Epithelial cell of esophagus (primary cell): ENCODE results near the gene PRUNE2.

Experiments
- DNase-seq: peaks from one replicate; pipeline ENCODE4 v3.0.0; 2010; ENCODE audit warnings: low read depth
- H3K4me3 ChIP-seq: 2 replicates; pipeline ENCODE4 v1.5.1; 2011; ENCODE audit warnings: mild to moderate bottlenecking, low read length, control low read depth
- TF ChIP-seq, protein P1 (sequence below): IDR thresholded peaks from 2 replicates; pipeline ENCODE4 v1.5.1; 2011; ENCODE audit warnings: low read depth, mild to moderate bottlenecking, low read length, control low read depth, inconsistent platforms; ENCODE audit not compliant: insufficient read depth; ENCODE audit errors: missing control alignments

The PRUNE2 gene

DNA sequence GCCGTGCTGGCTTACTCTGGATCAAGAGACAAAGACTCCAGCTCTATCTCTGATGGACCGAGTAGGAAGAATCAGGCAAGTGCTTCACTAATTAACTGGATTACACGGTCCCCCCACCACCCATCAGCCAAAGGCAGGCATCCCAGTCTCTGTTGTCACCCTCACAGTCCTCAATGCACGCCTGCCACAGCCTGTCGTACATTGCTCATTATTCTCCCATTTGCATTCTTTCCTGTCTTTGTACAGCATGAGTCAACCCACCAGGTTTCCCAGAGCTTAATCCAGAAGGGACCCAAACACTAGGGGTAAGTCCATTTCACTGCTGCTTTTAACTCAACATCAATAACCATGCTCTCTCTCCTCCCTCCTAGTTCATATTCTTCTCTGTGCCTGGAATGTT, 97.3 kb downstream of the PRUNE2 start:
- peak; percentile 55 for DNase-seq
- TF ChIP-seq, protein P1, sequence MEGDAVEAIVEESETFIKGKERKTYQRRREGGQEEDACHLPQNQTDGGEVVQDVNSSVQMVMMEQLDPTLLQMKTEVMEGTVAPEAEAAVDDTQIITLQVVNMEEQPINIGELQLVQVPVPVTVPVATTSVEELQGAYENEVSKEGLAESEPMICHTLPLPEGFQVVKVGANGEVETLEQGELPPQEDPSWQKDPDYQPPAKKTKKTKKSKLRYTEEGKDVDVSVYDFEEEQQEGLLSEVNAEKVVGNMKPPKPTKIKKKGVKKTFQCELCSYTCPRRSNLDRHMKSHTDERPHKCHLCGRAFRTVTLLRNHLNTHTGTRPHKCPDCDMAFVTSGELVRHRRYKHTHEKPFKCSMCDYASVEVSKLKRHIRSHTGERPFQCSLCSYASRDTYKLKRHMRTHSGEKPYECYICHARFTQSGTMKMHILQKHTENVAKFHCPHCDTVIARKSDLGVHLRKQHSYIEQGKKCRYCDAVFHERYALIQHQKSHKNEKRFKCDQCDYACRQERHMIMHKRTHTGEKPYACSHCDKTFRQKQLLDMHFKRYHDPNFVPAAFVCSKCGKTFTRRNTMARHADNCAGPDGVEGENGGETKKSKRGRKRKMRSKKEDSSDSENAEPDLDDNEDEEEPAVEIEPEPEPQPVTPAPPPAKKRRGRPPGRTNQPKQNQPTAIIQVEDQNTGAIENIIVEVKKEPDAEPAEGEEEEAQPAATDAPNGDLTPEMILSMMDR: no peak

DNA sequence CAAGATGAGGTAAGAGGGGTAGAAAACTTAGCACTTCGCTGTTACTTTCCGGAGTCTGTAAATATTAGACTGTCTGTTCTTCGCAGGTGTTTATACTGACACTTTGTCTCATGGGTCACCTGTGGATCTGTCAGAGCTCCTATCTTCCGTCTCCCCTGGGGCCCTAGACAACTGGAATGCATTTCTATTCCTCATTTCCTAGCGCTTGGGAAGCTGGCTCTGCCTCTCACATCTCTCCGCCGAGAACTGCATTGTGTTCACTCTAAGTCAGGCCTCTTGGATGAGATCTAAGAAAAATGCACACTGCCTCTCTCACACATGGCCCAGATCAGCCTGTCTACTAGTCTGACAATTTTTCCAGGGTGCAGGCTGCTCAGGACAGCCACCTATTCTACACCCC, 102.2 kb downstream of the PRUNE2 start:
- H3K4me3 ChIP-seq: no peak overlapping the region
- DNase-seq: no peak
- TF ChIP-seq, protein P1: no peak

More for the DNA sequence above, 97.3 kb downstream of the PRUNE2 start:
- no peak overlapping the region for H3K4me3 ChIP-seq

DNA sequence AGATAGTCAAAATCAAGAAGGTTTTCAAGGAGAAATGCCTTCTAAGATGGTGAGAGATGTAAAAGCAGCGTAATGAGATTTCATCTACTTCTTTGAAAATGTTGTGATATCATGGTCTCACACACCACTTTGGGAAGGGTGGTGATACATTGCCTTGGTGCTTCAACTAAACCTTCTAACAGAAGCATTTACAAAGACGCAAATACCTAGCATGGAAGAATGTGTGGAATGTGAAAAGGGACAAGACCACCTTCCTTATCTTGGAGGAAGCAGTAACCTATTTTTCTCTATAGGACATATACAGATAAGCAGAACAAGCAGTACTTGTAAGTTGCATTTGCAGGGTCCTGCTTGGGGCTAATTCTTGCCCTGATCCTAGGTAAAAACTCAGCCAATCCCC, 102.8 kb downstream of the PRUNE2 start:
- H3K4me3 ChIP-seq: no peak overlapping the region
- TF ChIP-seq, protein P1: no peak
- no peak for DNase-seq

DNA sequence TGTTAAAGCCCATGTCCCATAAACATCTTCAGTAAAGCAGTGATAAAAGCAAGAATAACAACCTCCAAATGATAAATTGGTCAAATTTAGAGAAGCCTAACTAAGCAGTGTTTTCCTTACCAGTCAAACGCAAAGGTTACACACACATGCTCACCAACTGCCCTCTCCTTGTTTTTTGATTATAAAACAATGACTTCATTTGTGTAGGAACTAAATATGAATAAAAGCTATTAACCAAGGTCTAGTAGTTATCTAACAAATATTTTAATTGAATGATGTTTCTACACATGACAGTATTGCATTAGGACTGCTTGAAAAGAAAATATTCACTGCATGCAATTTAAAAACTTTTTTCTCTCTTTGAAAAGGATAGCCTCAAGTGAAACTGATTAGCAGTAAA, 105.0 kb downstream of the PRUNE2 start:
- TF ChIP-seq, protein P1: no peak
- no peak overlapping the region for H3K4me3 ChIP-seq
- no peak for DNase-seq

DNA sequence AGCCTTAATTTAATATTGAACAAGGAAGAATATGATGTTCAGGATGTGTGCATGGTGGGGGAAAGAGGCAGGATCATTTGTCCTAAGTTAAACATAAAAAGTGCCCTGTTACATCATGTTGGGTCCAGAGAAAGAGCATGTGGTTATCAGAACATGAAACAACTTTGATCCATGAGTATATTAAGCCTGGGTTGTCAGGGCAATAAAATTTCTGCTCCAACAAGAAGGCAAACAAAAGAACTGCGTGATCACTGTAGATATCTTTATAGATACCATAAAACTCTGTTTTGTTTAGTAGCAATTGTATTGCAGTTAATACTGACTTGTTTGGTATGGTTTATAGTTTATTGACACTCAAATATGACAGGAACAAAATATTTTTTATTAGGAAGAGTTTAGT, 106.4 kb downstream of the PRUNE2 start:
- DNase-seq: no peak
- no peak overlapping the region for H3K4me3 ChIP-seq
- TF ChIP-seq, protein P1: no peak

DNA sequence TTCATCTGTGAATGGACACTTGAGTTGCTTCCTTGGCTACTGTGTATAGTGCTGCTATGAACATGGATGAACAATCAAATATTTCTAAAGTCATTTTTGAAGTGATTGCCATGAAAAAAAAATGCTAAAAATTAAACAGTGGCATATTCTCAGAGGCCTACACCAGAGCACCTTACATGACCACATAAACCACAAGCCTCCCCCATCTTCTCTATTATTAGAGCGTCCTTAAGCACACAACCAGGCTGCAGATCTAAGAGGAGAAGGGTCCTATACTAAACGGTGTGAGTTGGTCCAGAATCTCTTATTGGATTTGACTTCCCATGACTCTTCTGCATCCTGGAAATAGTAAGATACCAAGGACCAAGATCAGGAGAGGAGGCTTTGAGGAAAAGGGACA, 107.4 kb downstream of the PRUNE2 start:
- no peak for DNase-seq
- TF ChIP-seq, protein P1: no peak
- no peak overlapping the region for H3K4me3 ChIP-seq

DNA sequence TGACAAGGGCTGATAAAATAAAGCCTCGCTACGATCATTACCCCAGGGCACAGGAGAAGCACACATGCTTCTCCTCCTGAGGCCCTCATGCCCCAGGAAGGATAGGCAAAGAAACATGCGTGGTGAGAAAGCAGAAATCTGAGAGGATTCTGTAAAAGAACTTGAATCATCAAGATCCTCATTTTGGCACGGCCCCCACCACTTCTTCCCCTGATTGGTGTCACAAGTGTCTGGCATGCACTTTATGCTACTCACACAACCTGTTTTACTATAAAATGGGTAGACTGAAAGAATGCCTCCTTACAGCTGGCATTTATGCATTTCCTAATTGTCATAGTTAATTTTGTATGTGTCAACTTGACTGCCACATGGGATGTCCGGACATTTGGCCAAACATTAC, 109.6 kb downstream of the PRUNE2 start:
- TF ChIP-seq, protein P1: no peak
- no peak for DNase-seq
- no peak overlapping the region for H3K4me3 ChIP-seq
